OCI-LY1 (cell line): ENCODE results near the gene FMOD.

Experiments used
- H2AFZ ChIP-seq: fragments of 200-600 bp; sonication (generic), shearing (Covaris generic); 2 replicates; pipeline ENCODE4 v1.6.0; 2014; ENCODE audit warnings: antibody characterized with exemption, mild to moderate bottlenecking, low read length
- H3F3A ChIP-seq: fragments of 200-600 bp; sonication (generic), shearing (Covaris generic); 2 replicates; pipeline ENCODE4 v1.6.0; 2014; ENCODE audit warnings: mild to moderate bottlenecking, antibody characterized with exemption, low read length, moderate library complexity; ENCODE audit not compliant: insufficient read depth
- H3K27ac ChIP-seq: fragments of 200-600 bp; sonication (generic); 2 replicates; pipeline ENCODE4 v1.5.1; 2014; ENCODE audit warnings: low read length, mixed run types, mild to moderate bottlenecking, low read depth; ENCODE audit not compliant: poor library complexity, severe bottlenecking
- H3K27me3 ChIP-seq: fragments of 200-600 bp; sonication (generic); 2 replicates; pipeline ENCODE4 v1.6.0; 2014; ENCODE audit warnings: antibody characterized with exemption, mild to moderate bottlenecking, low read length, moderate library complexity; ENCODE audit not compliant: insufficient read depth
- H3K36me3 ChIP-seq: fragments of 200-600 bp; sonication (generic); 2 replicates; pipeline ENCODE4 v1.6.1; 2014; ENCODE audit warnings: mild to moderate bottlenecking, antibody characterized with exemption, low read length, moderate library complexity, mixed read lengths; ENCODE audit not compliant: insufficient read depth
- H3K4me1 ChIP-seq: fragments of 200-600 bp; sonication (generic); 2 replicates; pipeline ENCODE4 v1.5.1; 2014; ENCODE audit warnings: mild to moderate bottlenecking, low read length, moderate library complexity; ENCODE audit not compliant: insufficient read depth, severe bottlenecking
- H3K4me2 ChIP-seq: fragments of 200-600 bp; sonication (generic), shearing (Covaris generic); 2 replicates; pipeline ENCODE4 v1.6.1; 2014; ENCODE audit warnings: low read length
- H3K4me3 ChIP-seq: fragments of 200-600 bp; sonication (generic); 2 replicates; pipeline ENCODE4 v1.5.1; 2014; ENCODE audit warnings: low read length, low read depth, mild to moderate bottlenecking, mixed read lengths; ENCODE audit not compliant: poor library complexity, severe bottlenecking
- H3K79me2 ChIP-seq: fragments of 200-600 bp; shearing (Covaris generic); 2 replicates; pipeline ENCODE4 v1.6.1; 2016; ENCODE audit warnings: mixed run types, low read length, mixed read lengths; ENCODE audit not compliant: insufficient read depth
- H3K9ac ChIP-seq: fragments of 200-600 bp; sonication (generic), shearing (Covaris generic); 2 replicates; pipeline ENCODE4 v1.6.1; 2014; ENCODE audit warnings: mild to moderate bottlenecking, low read length, mixed read lengths
- H3K9me2 ChIP-seq: fragments of 200-600 bp; sonication (generic), shearing (Covaris generic); 2 replicates; pipeline ENCODE4 v1.6.1; 2014; ENCODE audit warnings: low read depth, mild to moderate bottlenecking, low read length, mixed read lengths
- H3K9me3 ChIP-seq: fragments of 200-600 bp; shearing (Covaris generic); 2 replicates; pipeline ENCODE4 v1.6.1; 2014; ENCODE audit warnings: low read length, mixed read lengths
- H4K20me1 ChIP-seq: fragments of 200-600 bp; sonication (generic), shearing (Covaris generic); 2 replicates; pipeline ENCODE4 v1.6.0; 2016; ENCODE audit warnings: mild to moderate bottlenecking, low read length; ENCODE audit not compliant: insufficient read depth
- CTCF ChIP-seq: fragments of 200-600 bp; sonication (generic), shearing (Covaris generic); IDR thresholded peaks from 2 replicates; pipeline ENCODE4 v1.5.1; 2017; ENCODE audit warnings: mild to moderate bottlenecking, antibody characterized with exemption, low read length, moderate library complexity, mixed read lengths
- EZH2 ChIP-seq: fragments of 200-600 bp; sonication (generic), shearing (Covaris generic); IDR thresholded peaks from 2 replicates; pipeline ENCODE4 v1.8.0; 2017; ENCODE audit warnings: borderline replicate concordance, mixed run types, mild to moderate bottlenecking, antibody characterized with exemption, low read length, moderate library complexity, mixed read lengths

Gene FMOD

GRCh38 chr1:203360547-203361185 lies 9.7 kb upstream of the FMOD start:
- peaks cover 7% of the 10 kb centered on the region; the same call in 1 of the 2 replicates for H3K9me3 ChIP-seq
- H3K4me1 ChIP-seq = peaks cover 15% of the 10 kb centered on the region
- TF ChIP-seq CTCF = no peak
- TF ChIP-seq EZH2 = no peak
- H4K20me1 ChIP-seq = no peaks in the 10 kb centered on the region
- H3F3A ChIP-seq = no peaks in the 10 kb centered on the region
- no peak overlapping the region for H3K4me2 ChIP-seq
- H3K9me2 ChIP-seq = no peaks in the 10 kb centered on the region
- H3K4me3 ChIP-seq = no peak overlapping the region
- H3K79me2 ChIP-seq = no peaks in the 10 kb centered on the region
- no peak overlapping the region for H3K27ac ChIP-seq
- no peaks in the 10 kb centered on the region; the same call in 1 of the 2 replicates for H3K27me3 ChIP-seq
- no peak overlapping the region for H3K9ac ChIP-seq
- no peak overlapping the region for H2AFZ ChIP-seq
- H3K36me3 ChIP-seq = no peaks in the 10 kb centered on the region; the same call in 1 of the 2 replicates

GRCh38 chr1:203359010-203359571 lies 8.2 kb upstream of the FMOD start:
- Histone ChIP-seq H3K9me2 (no peaks in the 10 kb centered on the region), H3K4me3 (no peak overlapping the region), H3K27me3 (no peaks in the 10 kb centered on the region; the same call in 1 of the 2 replicates), H3F3A (no peaks in the 10 kb centered on the region), H3K9ac (no peak overlapping the region), H3K79me2 (no peaks in the 10 kb centered on the region), H3K36me3 (no peaks in the 10 kb centered on the region; the same call in 1 of the 2 replicates), H4K20me1 (no peaks in the 10 kb centered on the region), H3K4me2 (no peak overlapping the region), H3K27ac (no peak overlapping the region), H2AFZ (no peak overlapping the region), H3K9me3 (peaks cover 7% of the 10 kb centered on the region; the same call in 1 of the 2 replicates), H3K4me1 (peaks cover 15% of the 10 kb centered on the region)
- TF ChIP-seq CTCF (no peak), EZH2 (no peak)

- Histone ChIP-seq H4K20me1 (no peaks in the 10 kb centered on the region), H3K4me3 (no peak overlapping the region), H2AFZ (no peak overlapping the region), H3K27ac (no peak overlapping the region), H3K9me2 (no peaks in the 10 kb centered on the region), H3K27me3 (no peaks in the 10 kb centered on the region; the same call in 1 of the 2 replicates), H3K36me3 (no peaks in the 10 kb centered on the region; the same call in 1 of the 2 replicates), H3F3A (no peaks in the 10 kb centered on the region), H3K79me2 (no peaks in the 10 kb centered on the region), H3K4me2 (no peak overlapping the region), H3K4me1 (peaks cover 18% of the 10 kb centered on the region), H3K9me3 (peaks cover 7% of the 10 kb centered on the region; the same call in 1 of the 2 replicates), H3K9ac (no peak overlapping the region)
- TF ChIP-seq EZH2 (no peak), CTCF (no peak)
These were observed 3.3 kb upstream of the FMOD start for GRCh38 chr1:203354246-203354645.
